MM.1S (cell line): ENCODE measurements around the gene ARHGAP42.

Experiments used
- DNase-seq: peaks from one replicate; pipeline ENCODE4 v3.0.0-alpha.2; 2015
- H2AFZ ChIP-seq: fragments of 300-600 bp; sonication (generic); 2 replicates; pipeline ENCODE4 v1.6.0; 2016; ENCODE audit warnings: antibody characterized with exemption, low read length
- H3F3A ChIP-seq: fragments of 300-600 bp; sonication (generic); 2 replicates; pipeline ENCODE4 v1.6.1; 2016; ENCODE audit warnings: mild to moderate bottlenecking, antibody characterized with exemption, low read length, moderate library complexity, mixed read lengths; ENCODE audit not compliant: insufficient read depth
- H3K27ac ChIP-seq: fragments of 300-600 bp; sonication (generic); 2 replicates; pipeline ENCODE4 v1.5.1; 2016; ENCODE audit warnings: mild to moderate bottlenecking, low read length
- H3K27me3 ChIP-seq: fragments of 300-600 bp; sonication (generic); replicated peaks from 2 replicates; pipeline ENCODE4 v1.6.0; 2016; ENCODE audit warnings: low read length; ENCODE audit not compliant: insufficient read depth
- H3K36me3 ChIP-seq: fragments of 300-600 bp; sonication (generic); replicated peaks from 2 replicates; pipeline ENCODE4 v1.6.1; 2016; ENCODE audit warnings: mild to moderate bottlenecking, low read length, mixed read lengths; ENCODE audit not compliant: insufficient read depth
- H3K4me1 ChIP-seq: fragments of 300-600 bp; sonication (generic); 2 replicates; pipeline ENCODE4 v1.6.1; 2016; ENCODE audit warnings: low read length, mixed read lengths
- H3K4me2 ChIP-seq: fragments of 300-600 bp; sonication (generic); 2 replicates; pipeline ENCODE4 v1.6.0; 2016; ENCODE audit warnings: low read depth, low read length
- H3K4me3 ChIP-seq: fragments of 300-600 bp; sonication (generic); 2 replicates; pipeline ENCODE4 v1.5.1; 2016; ENCODE audit warnings: low read length, mixed read lengths
- H3K79me2 ChIP-seq: fragments of 300-600 bp; sonication (generic); 2 replicates; pipeline ENCODE4 v1.6.1; 2016; ENCODE audit warnings: mixed run types, low read length, mixed read lengths
- H3K9ac ChIP-seq: fragments of 300-600 bp; sonication (generic); 2 replicates; pipeline ENCODE4 v1.6.1; 2016; ENCODE audit warnings: low read length, mixed read lengths
- H3K9me2 ChIP-seq: fragments of 300-600 bp; sonication (generic); replicated peaks from 2 replicates; pipeline ENCODE4 v1.6.1; 2016; ENCODE audit warnings: mild to moderate bottlenecking, low read length, mixed read lengths; ENCODE audit not compliant: insufficient read depth
- H3K9me3 ChIP-seq: fragments of 300-600 bp; sonication (generic); replicated peaks from 2 replicates; pipeline ENCODE4 v1.6.1; 2016; ENCODE audit warnings: mild to moderate bottlenecking, low read length, mixed read lengths; ENCODE audit not compliant: insufficient read depth
- H4K20me1 ChIP-seq: fragments of 300-600 bp; sonication (generic); 2 replicates; pipeline ENCODE4 v1.6.1; 2016; ENCODE audit warnings: mild to moderate bottlenecking, low read length, moderate library complexity, mixed read lengths; ENCODE audit not compliant: insufficient read depth
- EZH2 ChIP-seq: fragments of 300-600 bp; sonication (generic); optimal IDR thresholded peaks from 2 replicates; pipeline ENCODE3; 2017; ENCODE audit warnings: low read depth, mild to moderate bottlenecking, antibody characterized with exemption, low read length, mixed read lengths
- EZH2phosphoT487 ChIP-seq: fragments of 300-600 bp; sonication (generic); IDR thresholded peaks from 2 replicates; pipeline ENCODE4 v1.6.1; 2018; ENCODE audit warnings: antibody characterized with exemption, low read length
- TF ChIP-seq, protein P1 (sequence below): fragments of 300-600 bp; sonication (generic); IDR thresholded peaks from 2 replicates; pipeline ENCODE4 v1.5.1; 2016; ENCODE audit warnings: antibody characterized with exemption, low read length, mixed read lengths

ARHGAP42 gene

DNA sequence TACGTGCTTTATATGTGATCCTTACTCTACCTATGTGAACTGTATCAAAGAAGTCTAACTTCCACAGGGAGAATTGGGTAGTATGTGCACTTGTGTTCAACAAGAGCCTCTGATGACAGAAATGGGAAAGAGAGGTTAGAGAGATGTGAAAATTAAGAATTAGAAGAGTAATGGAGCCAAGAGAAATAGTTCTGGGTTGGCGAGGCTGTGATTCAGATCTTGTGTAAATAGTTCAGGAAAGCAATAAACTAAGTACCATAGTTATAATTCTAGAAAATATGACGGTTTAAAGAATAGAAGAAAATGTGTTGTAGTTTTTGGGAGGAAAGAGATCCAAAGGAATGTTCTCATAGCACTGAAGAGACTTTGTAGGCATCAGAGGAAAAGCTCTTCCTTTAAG, 112.4 kb downstream of the ARHGAP42 start:
- H4K20me1 ChIP-seq = no peaks in the 10 kb centered on the region
- no peaks in the 10 kb centered on the region for H3K27me3 ChIP-seq
- TF ChIP-seq EZH2phosphoT487 = no peak
- no peak for TF ChIP-seq EZH2
- TF ChIP-seq, protein P1, sequence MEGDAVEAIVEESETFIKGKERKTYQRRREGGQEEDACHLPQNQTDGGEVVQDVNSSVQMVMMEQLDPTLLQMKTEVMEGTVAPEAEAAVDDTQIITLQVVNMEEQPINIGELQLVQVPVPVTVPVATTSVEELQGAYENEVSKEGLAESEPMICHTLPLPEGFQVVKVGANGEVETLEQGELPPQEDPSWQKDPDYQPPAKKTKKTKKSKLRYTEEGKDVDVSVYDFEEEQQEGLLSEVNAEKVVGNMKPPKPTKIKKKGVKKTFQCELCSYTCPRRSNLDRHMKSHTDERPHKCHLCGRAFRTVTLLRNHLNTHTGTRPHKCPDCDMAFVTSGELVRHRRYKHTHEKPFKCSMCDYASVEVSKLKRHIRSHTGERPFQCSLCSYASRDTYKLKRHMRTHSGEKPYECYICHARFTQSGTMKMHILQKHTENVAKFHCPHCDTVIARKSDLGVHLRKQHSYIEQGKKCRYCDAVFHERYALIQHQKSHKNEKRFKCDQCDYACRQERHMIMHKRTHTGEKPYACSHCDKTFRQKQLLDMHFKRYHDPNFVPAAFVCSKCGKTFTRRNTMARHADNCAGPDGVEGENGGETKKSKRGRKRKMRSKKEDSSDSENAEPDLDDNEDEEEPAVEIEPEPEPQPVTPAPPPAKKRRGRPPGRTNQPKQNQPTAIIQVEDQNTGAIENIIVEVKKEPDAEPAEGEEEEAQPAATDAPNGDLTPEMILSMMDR = no peak
- H3K9me2 ChIP-seq = no peaks in the 10 kb centered on the region
- no peak overlapping the region for H3K4me3 ChIP-seq
- no peak overlapping the region for H3K27ac ChIP-seq
- H3K4me2 ChIP-seq = no peak overlapping the region
- no peak for DNase-seq
- no peaks in the 10 kb centered on the region for H3K4me1 ChIP-seq
- no peak overlapping the region for H2AFZ ChIP-seq
- H3F3A ChIP-seq = no peaks in the 10 kb centered on the region
- no peaks in the 10 kb centered on the region for H3K79me2 ChIP-seq
- H3K9ac ChIP-seq = no peak overlapping the region
- H3K36me3 ChIP-seq = no peaks in the 10 kb centered on the region
- no peaks in the 10 kb centered on the region for H3K9me3 ChIP-seq

DNA sequence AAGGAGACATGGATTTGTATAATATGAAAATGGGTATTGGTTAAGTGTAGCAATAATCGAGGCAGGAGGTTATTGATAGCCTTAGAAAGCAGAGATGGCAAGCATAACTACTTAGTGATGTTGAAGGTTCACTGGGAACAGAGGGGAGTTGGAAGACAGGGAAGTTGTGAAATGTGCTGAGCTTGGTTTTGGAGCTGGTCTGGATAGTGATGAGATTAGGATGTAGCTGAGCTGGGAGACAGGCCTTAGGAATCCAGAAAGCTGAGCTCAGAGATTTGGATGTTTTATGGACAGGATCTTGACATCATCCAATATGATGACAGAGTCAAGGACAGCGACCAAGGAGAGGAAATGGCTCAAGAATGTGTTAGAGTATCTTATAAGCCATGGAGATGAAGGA, 113.1 kb downstream of the ARHGAP42 start:
- TF ChIP-seq, protein P1 = no peak
- no peak for TF ChIP-seq EZH2
- TF ChIP-seq EZH2phosphoT487 = no peak
- no peaks in the 10 kb centered on the region for H4K20me1 ChIP-seq
- no peaks in the 10 kb centered on the region for H3F3A ChIP-seq
- no peaks in the 10 kb centered on the region for H3K27me3 ChIP-seq
- no peak overlapping the region for H2AFZ ChIP-seq
- no peak overlapping the region for H3K9ac ChIP-seq
- H3K27ac ChIP-seq = no peak overlapping the region
- DNase-seq = no peak
- H3K36me3 ChIP-seq = no peaks in the 10 kb centered on the region
- no peaks in the 10 kb centered on the region for H3K9me3 ChIP-seq
- H3K79me2 ChIP-seq = no peaks in the 10 kb centered on the region
- H3K4me1 ChIP-seq = no peaks in the 10 kb centered on the region
- H3K4me2 ChIP-seq = no peak overlapping the region
- H3K4me3 ChIP-seq = no peak overlapping the region
- no peaks in the 10 kb centered on the region for H3K9me2 ChIP-seq

DNA sequence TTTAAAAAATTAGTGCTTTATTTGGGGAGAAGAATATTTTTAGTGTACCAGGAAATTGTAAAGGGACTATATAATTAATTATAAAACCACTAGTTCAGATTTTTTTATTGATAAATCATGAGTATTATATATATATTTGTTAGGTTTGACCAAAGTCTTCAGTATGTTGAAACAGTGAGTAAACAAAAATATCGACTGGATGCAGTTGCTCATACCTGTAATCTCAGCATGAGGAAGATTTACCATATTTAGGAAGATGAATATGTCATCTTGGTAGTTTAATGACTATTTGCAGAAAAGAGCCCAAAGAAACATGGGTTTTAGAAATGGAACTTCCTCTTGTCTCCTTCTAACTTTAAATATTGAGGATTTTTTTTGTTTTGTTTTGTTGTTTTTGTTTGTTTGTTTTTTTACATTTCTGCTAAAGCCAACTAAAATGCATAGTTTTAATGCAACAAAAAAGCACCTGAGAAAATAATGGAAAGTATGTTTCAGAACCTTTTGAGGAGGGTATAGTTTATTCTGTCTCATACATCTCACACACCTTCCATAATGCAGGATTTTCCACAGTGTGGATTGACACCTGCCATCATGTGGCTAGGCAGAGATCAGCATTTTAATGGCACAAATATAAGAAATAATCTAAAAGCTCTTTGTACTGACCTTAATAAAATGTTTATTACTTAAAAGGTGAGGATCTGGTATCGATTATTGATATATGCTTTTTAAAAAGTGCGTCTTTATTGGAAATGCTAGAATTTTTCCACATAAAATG, 114.3 kb downstream of the ARHGAP42 start:
- Histone ChIP-seq H3K9ac (no peak overlapping the region), H3K4me2 (no peak overlapping the region), H3K9me2 (no peaks in the 10 kb centered on the region), H3K27ac (no peak overlapping the region), H3K36me3 (no peaks in the 10 kb centered on the region), H3K79me2 (no peaks in the 10 kb centered on the region), H2AFZ (no peak overlapping the region), H3K9me3 (no peaks in the 10 kb centered on the region), H3K4me3 (no peak overlapping the region), H3F3A (no peaks in the 10 kb centered on the region), H3K4me1 (no peaks in the 10 kb centered on the region), H3K27me3 (no peaks in the 10 kb centered on the region), H4K20me1 (no peaks in the 10 kb centered on the region)
- TF ChIP-seq EZH2 (no peak), EZH2phosphoT487 (no peak)
- TF ChIP-seq, protein P1 = no peak
- no peak for DNase-seq
